ENCODE measurements around the gene GAL3ST2.
"Not testable (repeated sequence)": the region's sequence is repeated elsewhere in the genome, so short reads cannot be mapped to it uniquely, and the experiment has no call there.

The GAL3ST2 gene

DNA sequence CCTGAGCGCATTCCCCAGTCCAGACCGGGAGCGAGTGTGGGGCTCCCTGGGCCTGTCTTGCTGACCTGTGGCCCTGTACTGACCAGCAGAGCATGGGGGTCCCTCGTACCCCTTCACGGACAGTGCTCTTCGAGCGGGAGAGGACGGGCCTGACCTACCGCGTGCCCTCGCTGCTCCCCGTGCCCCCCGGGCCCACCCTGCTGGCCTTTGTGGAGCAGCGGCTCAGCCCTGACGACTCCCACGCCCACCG, 37.7 kb downstream of the GAL3ST2 start:
- H3K4me3 ChIP-seq (ENCODE audit: low read length): no peak overlapping the region
- no peak for DNase-seq (ENCODE audit: low read depth)
- TF ChIP-seq, protein P1, sequence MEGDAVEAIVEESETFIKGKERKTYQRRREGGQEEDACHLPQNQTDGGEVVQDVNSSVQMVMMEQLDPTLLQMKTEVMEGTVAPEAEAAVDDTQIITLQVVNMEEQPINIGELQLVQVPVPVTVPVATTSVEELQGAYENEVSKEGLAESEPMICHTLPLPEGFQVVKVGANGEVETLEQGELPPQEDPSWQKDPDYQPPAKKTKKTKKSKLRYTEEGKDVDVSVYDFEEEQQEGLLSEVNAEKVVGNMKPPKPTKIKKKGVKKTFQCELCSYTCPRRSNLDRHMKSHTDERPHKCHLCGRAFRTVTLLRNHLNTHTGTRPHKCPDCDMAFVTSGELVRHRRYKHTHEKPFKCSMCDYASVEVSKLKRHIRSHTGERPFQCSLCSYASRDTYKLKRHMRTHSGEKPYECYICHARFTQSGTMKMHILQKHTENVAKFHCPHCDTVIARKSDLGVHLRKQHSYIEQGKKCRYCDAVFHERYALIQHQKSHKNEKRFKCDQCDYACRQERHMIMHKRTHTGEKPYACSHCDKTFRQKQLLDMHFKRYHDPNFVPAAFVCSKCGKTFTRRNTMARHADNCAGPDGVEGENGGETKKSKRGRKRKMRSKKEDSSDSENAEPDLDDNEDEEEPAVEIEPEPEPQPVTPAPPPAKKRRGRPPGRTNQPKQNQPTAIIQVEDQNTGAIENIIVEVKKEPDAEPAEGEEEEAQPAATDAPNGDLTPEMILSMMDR (IDR thresholded peaks at IDR 0.05; ENCODE audit: insufficient read depth, low read depth, low read length, missing control alignments): no peak

- no peak for DNase-seq (ENCODE audit: low read depth)
- no peak overlapping the region for H3K4me3 ChIP-seq (ENCODE audit: low read length)
- TF ChIP-seq, protein P1 (IDR thresholded peaks at IDR 0.05; ENCODE audit: insufficient read depth, low read depth, low read length, missing control alignments): no peak
These were observed 38.2 kb downstream of the GAL3ST2 start for GRCh38 chr2:241814643-241815476.

DNA sequence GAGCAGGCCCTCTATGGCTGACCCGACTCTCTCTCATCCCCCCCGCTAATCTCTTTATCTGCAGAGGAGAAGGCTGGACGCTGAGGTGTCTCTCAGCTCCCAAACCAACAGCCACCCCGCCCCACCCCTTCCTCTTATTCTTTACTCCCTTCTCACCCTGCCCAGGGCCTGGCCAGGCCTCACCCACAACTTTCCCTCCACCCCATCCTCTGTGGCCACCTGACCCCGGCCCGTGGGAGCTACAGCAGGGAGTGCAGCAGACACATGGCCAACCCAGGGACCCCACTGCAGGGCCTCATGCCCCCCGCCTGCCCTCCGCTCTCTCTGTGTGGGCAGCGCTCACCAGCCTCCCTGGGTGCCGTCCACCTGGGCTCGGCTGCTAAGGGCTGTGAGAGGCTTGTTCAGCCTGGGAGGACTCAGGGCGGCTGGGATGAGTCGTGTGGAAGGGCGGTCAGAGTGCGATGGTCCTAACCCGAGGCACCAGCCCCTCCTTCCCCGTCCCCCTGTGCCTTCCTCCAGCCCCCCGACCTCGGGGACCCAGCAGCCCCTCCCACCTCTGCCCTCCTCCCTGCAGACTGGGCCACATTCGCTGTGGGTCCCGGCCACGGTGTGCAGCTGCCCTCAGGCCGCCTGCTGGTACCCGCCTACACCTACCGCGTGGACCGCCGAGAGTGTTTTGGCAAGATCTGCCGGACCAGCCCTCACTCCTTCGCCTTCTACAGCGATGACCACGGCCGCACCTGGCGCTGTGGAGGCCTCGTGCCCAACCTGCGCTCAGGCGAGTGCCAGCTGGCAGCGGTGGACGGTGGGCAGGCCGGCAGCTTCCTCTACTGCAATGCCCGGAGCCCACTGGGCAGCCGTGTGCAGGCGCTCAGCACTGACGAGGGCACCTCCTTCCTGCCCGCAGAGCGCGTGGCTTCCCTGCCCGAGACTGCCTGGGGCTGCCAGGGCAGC, 39.1 kb downstream of the GAL3ST2 start:
- DNase-seq (ENCODE audit: low read depth): no peak
- H3K4me3 ChIP-seq (ENCODE audit: low read length): no peak overlapping the region
- TF ChIP-seq, protein P1 (IDR thresholded peaks at IDR 0.05; ENCODE audit: insufficient read depth, low read depth, low read length, missing control alignments): no peak

DNA sequence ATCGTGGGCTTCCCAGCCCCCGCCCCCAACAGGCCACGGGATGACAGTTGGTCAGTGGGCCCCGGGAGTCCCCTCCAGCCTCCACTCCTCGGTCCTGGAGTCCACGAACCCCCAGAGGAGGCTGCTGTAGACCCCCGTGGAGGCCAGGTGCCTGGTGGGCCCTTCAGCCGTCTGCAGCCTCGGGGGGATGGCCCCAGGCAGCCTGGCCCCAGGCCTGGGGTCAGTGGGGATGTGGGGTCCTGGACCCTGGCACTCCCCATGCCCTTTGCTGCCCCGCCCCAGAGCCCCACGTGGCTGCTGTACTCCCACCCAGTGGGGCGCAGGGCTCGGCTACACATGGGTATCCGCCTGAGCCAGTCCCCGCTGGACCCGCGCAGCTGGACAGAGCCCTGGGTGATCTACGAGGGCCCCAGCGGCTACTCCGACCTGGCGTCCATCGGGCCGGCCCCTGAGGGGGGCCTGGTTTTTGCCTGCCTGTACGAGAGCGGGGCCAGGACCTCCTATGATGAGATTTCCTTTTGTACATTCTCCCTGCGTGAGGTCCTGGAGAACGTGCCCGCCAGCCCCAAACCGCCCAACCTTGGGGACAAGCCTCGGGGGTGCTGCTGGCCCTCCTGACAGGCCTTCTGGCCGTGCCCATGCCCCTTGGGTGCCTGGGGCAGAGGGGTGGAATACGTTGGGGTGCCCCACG, 40.0 kb downstream of the GAL3ST2 start:
- TF ChIP-seq, protein P1 (IDR thresholded peaks at IDR 0.05; ENCODE audit: insufficient read depth, low read depth, low read length, missing control alignments): no peak
- no peak for DNase-seq (ENCODE audit: low read depth)
- no peak overlapping the region for H3K4me3 ChIP-seq (ENCODE audit: low read length)

DNA sequence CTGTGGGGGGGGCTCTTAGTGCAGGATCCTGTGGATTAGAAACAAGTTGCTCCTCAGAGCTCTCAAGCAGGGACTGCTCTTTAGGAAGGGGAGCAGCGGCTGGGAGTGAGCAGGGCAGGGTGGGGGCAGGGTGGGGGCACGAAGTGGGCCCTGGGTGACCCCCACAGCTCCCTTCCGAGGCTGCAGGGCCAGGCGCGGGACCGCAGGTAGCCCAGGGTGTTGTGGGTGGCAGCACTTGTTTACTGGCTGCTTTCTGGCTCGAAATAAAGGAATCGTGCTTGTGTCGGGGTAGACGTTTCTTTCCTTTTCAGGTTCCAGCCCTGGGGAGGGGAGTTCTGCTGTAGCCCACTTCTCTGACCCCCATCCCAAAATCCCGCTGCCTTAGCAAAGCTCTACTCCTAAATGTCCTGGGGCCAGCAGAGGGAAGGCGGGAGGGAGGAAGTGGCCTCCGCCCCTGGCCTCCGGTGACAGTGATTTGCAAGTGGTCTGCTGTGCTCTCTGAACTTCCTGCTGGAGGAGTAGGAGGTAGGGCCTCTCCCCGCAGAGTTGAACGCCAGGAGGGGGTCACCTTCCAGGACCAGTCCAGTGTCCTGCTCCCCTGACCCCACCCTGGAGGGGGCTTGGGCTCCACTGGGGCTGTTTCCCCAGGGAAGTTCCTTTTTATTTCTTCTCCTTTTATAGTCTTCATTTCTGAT, 40.7 kb downstream of the GAL3ST2 start:
- TF ChIP-seq, protein P1 (IDR thresholded peaks at IDR 0.05; ENCODE audit: insufficient read depth, low read depth, low read length, missing control alignments): no peak
- H3K4me3 ChIP-seq (ENCODE audit: low read length): no peak overlapping the region
- no peak for DNase-seq (ENCODE audit: low read depth)

GRCh38 chr2:241817821-241818215, 41.2 kb downstream of the GAL3ST2 start:
- H3K4me3 ChIP-seq (ENCODE audit: low read length): not testable (repeated sequence)

More at GRCh38 chr2:241817821-241818215, 41.2 kb downstream of the GAL3ST2 start:
- not testable (repeated sequence) for DNase-seq (ENCODE audit: low read depth)

Data from epithelial cell of esophagus (primary cell).